HG03469 (cell line): ENCODE results near the gene CCDC81.
"Not testable (repeated sequence)": the region's sequence is repeated elsewhere in the genome, so short reads cannot be mapped to it uniquely, and the experiment has no call there.

ENCODE experiments used
- ATAC-seq: cut with Tn5 transposase; IDR thresholded peaks from one replicate; pipeline ENCODE4 v1.9.1; 2021; ENCODE audit warnings: mild to moderate bottlenecking, moderate library complexity, moderate number of reproducible peaks; ENCODE audit not compliant: unreplicated experiment

The CCDC81 gene

GRCh38 chr11:86386283-86386682 is 11.6 kb downstream of the CCDC81 start:
- no peak for ATAC-seq

GRCh38 chr11:86386746-86387145 is 12.1 kb downstream of the CCDC81 start:
- ATAC-seq = no peak

GRCh38 chr11:86388198-86388597 is 13.5 kb downstream of the CCDC81 start:
- no peak for ATAC-seq

- no peak for ATAC-seq
Observed at GRCh38 chr11:86390487-86390886, 15.8 kb downstream of the CCDC81 start.

- no peak for ATAC-seq
Observed at GRCh38 chr11:86395061-86395551, 20.4 kb downstream of the CCDC81 start.

- no peak for ATAC-seq
Observed at GRCh38 chr11:86396396-86396795, 21.7 kb downstream of the CCDC81 start.

DNA sequence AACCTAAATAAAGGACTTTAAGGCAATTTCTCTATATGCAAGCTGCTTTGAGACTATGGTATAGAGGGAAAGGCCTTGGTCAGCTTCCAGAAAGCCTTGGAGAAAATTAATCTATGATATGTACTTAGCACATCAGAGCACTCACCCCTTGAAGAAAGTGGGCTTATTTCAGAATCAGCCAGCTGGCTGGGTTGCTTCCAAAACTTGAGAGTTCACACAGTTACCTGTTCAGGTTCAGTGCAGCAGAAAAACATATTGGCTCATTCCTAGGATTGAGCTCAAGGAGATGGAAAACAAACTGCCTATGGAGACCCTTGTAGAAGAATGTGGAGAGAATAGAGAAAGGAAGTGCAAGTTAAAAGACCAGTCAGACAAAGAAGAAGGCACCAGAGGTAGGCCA is 22.7 kb downstream of the CCDC81 start:
- no peak for ATAC-seq

DNA sequence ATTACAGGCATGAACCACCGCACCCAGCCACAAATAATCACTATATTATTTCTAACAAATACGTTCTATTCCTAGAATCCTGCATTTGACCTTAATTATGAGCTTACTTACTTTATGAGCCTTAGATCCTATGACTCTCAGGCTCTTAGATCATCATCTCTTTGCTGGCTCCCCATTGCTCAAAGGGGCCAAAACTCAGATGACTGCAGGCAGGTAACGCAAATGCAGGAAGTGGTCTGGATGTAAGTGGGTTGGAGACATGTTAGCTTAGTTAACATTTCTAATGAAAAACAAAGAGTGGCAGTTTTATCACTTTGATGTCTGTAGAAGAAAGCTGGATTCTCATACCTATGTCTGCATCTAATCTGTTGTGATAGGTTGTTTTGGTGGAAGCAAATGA is 23.4 kb downstream of the CCDC81 start:
- no peak for ATAC-seq

DNA sequence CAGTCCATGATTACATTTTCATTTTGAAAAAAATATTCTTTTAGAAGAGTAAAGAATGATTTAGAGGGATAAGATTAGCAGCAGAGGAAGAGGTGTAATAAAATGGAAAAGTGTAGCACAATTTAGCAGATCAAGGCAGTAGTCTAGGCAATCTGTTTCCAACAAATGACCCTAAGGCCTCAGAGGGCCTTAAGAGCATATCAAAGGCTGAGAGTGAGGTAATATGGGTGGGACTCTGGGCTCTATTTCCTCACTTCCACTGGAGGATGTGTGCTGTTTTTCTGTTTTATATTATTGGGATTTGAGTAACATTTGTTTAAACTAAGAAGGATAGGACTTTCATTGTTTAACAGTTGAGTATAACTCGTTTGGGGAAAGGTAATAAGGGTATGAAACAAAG is 28.8 kb downstream of the CCDC81 start:
- ATAC-seq = no peak

DNA sequence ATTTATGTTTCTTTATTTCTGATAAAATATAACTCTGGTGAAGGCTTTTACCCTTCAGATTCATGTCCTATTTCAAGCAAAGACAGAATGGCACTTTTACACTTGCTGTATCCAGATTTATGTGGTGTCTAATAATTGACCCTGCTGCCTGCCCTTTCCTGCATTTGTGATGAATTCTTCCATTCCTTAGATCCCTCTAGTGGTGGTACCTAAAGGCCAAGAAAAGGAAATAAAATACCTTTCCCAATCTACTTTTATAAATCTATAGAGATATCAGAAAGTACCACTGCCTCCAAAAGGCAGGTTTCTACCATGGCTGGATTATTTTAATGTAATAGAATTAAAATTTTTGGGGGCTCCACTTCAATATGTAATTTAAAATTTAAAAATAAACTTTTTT is 34.2 kb downstream of the CCDC81 start:
- ATAC-seq = no peak

DNA sequence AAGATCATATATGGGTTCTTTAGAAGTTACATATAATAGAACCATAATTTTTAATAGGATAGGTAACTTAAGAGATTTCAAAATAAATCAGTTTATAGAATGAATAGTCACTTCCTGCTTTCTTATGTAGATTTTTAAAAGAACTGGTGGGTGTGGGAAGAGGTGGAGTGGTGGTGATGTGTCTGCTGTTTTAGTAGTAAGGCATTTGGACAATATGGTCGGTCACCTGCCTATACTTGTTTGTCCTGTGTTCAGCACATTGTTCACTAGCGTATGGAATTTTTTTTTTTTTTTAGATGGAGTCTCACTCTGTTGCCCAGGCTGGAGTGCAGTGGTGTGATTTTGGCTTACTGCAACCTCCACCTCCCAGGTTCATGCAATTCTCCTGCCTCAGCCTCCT is 39.3 kb downstream of the CCDC81 start:
- ATAC-seq = no peak

- ATAC-seq = no peak
Observed at GRCh38 chr11:86415026-86415425, 40.3 kb downstream of the CCDC81 start.

GRCh38 chr11:86416494-86416893 is 41.8 kb downstream of the CCDC81 start:
- no peak for ATAC-seq

DNA sequence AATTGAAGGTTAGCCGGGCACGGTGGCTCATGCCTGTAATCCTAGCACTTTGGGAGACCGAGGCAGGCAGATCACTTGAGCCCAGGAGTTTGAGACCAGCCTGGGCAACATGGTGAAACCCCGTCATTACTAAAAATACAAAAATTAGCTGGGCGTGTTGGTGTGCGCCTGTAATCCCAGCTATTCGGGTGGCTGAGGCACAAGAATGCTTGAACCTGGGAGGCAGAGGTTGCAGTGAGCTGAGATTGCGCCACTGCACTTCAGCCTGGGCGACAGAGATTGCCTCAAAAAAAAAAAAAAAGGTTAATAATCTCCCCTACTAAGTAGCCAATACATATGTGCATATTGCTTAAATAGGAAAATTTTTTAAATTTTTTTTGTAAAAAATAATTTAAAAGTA is 42.3 kb downstream of the CCDC81 start:
- ATAC-seq = not testable (repeated sequence)

- ATAC-seq = no peak
Observed at GRCh38 chr11:86418106-86418505, 43.4 kb downstream of the CCDC81 start.

- ATAC-seq = no peak
Observed at GRCh38 chr11:86418513-86418912, 43.8 kb downstream of the CCDC81 start.

DNA sequence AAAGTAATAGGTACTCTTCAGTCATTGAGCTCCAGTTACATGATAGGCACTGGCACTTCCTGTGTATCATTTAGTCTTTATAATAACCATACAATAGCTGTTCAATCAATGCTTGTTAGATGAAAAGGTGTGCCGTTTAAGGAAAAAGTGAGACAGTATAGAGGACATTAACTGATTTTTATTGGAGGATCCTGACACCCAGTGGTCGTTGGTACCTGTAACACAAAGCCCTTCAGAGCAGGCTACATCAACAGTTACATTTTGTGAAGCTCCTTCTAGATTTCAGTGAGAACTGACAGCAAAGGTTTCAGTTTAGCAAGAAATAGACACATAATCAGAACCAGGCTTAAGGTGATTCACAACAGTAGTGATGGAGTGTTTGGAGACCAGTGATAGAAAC is 44.2 kb downstream of the CCDC81 start:
- ATAC-seq = no peak

GRCh38 chr11:86421946-86422345 is 47.3 kb downstream of the CCDC81 start:
- ATAC-seq = no peak

DNA sequence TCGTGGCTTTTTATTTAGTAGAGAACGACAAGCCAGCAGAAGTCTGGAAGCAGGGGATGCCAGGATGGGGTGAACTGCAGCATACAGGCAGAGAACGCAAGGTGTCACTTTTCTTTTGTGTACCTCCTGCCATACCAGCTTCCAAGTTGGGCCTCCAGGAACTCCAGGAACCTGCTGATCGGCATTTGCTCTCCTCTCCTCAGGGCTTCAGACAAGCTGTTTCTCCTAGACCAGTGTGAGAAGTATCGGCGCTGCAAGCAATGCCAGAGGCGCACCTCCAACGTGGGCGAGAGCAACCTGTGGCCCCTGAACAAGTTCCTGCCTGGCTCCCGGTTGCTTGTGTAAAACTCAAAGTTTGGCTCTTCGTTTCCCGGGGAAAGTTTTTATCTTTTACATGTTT is 47.7 kb downstream of the CCDC81 start:
- no peak for ATAC-seq

DNA sequence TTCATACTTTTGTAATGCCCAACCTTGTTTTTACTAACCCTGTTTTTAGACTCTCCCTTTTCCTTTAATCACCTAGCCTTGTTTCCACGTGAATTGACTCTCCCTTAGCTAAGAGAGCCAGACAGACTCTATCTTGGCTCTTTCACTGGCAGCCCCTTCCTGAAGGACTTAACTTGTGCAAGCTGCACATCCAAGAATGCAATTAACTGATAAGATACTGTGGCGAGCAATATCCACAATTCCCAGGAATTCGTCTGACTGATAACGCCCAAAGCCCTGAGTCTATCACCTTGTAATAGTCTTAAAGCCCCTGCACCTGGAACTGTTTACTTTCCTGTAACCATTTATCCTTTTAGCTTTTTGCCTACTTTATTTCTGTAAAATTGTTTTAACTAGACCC is 48.8 kb downstream of the CCDC81 start:
- not testable (repeated sequence) for ATAC-seq

- ATAC-seq = no peak
Observed at GRCh38 chr11:86427441-86427840, 52.8 kb downstream of the CCDC81 start.

- ATAC-seq = no peak
Observed at GRCh38 chr11:86431258-86431657, 56.6 kb downstream of the CCDC81 start.

DNA sequence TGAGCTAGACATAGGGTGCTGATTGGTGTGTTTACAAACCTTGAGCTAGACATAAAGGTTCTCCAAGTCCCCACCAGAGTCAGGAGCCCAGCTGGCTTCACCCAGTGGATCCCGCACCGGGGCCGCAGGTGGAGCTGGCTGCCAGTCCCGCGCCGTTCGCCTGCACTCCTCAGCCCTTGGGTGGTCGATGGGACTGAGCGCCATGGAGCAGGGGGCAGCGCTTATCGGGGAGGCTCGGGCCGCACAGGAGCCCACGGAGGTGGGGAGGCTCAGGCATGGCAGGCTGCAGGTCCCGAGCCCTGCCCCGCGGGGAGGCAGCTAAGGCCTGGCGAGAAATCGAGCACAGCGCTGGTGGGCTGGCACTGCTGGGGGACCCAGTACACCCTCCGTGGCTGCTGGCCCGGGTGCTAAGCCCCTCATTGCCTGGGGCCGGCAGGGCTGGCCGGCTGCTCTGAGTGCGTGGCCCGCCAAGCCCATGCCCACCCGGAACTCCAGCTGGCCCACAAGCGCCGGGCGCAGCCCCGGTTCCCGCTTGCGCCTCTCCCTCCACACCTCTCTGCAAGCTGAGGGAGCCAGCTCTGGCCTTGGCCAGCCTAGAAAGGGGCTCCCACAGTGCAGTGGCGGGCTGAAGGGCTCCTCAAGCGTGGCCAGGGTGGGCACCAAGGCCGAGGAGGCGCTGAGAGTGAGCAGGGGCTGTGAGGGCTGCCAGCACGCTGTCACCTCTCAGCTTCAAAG is 58.8 kb downstream of the CCDC81 start:
- ATAC-seq = not testable (repeated sequence)
